HG02943 (cell line): ENCODE data around the gene LYRM7.
"Not testable (repeated sequence)": the region's sequence is repeated elsewhere in the genome, so short reads cannot be mapped to it uniquely, and the experiment has no call there.

Experiments used
- ATAC-seq: cut with Tn5 transposase; IDR thresholded peaks from one replicate; pipeline ENCODE4 v1.9.1; 2021; ENCODE audit warnings: mild to moderate bottlenecking, low read depth, moderate library complexity; ENCODE audit not compliant: unreplicated experiment

The LYRM7 gene

GRCh38 chr5:131254025-131254424, 83.3 kb downstream of the LYRM7 start:
- not testable (repeated sequence) for ATAC-seq

- no peak for ATAC-seq
Observed at GRCh38 chr5:131254741-131255140, 84.0 kb downstream of the LYRM7 start.
